ENCODE data around the gene HOXA5. TPM values are rescaled to one million over a fixed set of nuclear protein-coding genes. Genes with fewer than 3 reads are reported as not detected.

Gene HOXA5
- total RNA-seq, 5 donors from 2014 or later (not counting 1 experiment from before 2014, with no cell fraction given): 0.18 to 0.32 TPM; not detected in 3

GRCh38 chr7:27138985-27139333 lies 4.5 kb downstream of the HOXA5 start:
- peaks cover 0 to 18% of the 10 kb centered on the region in 2 experiments for H3K4me1 ChIP-seq (ENCODE audit: control insufficient read depth in 1 of 2, extremely low read depth in 1 of 2, insufficient read depth in 2 of 2, low read length in 2 of 2)
- DNase-seq: no peak
- no peak overlapping the region for H3K4me3 ChIP-seq (ENCODE audit: control insufficient read depth in 1 of 2, extremely low read depth in 1 of 2, low read length in 1 of 2)
- no peak overlapping the region for H3K27ac ChIP-seq (ENCODE audit: low read length)
- no peak for ATAC-seq (replicated peaks in 1 of 4)
- 98% methylated on average over 8 of the region's 11 CpGs for WGBS (ENCODE audit: insufficient coverage)
- Mint-ChIP-seq H3K4me1 (peaks cover 0 to 15% (median 4%) of the 10 kb centered on the region in 3 donors), H3K9me3 (no peaks in the 10 kb centered on the region), H3K27ac (no peak overlapping the region), H3K27me3 (peaks cover 37 to 66% of the 10 kb centered on the region in 2 donors), H3K36me3 (no peaks in the 10 kb centered on the region), H3K4me3 (no peak overlapping the region)
- peaks cover 0 to 40% of the 10 kb centered on the region in 2 experiments for H3K27me3 ChIP-seq (replicated peaks in 1 of 2; ENCODE audit: control insufficient read depth in 2 of 2, extremely low read depth in 1 of 2, insufficient read depth in 2 of 2, low read length in 1 of 2)
- CTCF ChIA-PET: no interaction called here
- POLR2A ChIA-PET: no interaction called here
- no peaks in the 10 kb centered on the region for H3K36me3 ChIP-seq (ENCODE audit: control insufficient read depth in 2 of 2, extremely low read depth in 1 of 2, insufficient read depth in 1 of 2, low read length in 1 of 2)
- H3K9me3 ChIP-seq: no peaks in the 10 kb centered on the region

GRCh38 chr7:27138472-27138871 lies 5.0 kb downstream of the HOXA5 start:
- H3K4me1 ChIP-seq (ENCODE audit: control insufficient read depth in 1 of 2, extremely low read depth in 1 of 2, insufficient read depth in 2 of 2, low read length in 2 of 2): peaks cover 0 to 18% of the 10 kb centered on the region in 2 experiments
- no peaks in the 10 kb centered on the region for H3K36me3 ChIP-seq (ENCODE audit: control insufficient read depth in 2 of 2, extremely low read depth in 1 of 2, insufficient read depth in 1 of 2, low read length in 1 of 2)
- Mint-ChIP-seq H3K4me1 (peaks cover 0 to 15% (median 4%) of the 10 kb centered on the region in 3 donors), H3K4me3 (no peak overlapping the region), H3K27ac (no peak overlapping the region), H3K27me3 (peaks cover 41 to 68% of the 10 kb centered on the region in 2 donors), H3K36me3 (no peaks in the 10 kb centered on the region), H3K9me3 (no peaks in the 10 kb centered on the region)
- H3K9me3 ChIP-seq: no peaks in the 10 kb centered on the region
- no peak overlapping the region for H3K4me3 ChIP-seq (ENCODE audit: control insufficient read depth in 1 of 2, extremely low read depth in 1 of 2, low read length in 1 of 2)
- no peak overlapping the region for H3K27ac ChIP-seq (ENCODE audit: low read length)
- ChIA-PET POLR2A (no interaction called here), CTCF (no interaction called here)
- no CpG with 5 or more reads among the region's 1 CpG for WGBS (ENCODE audit: insufficient coverage)
- ATAC-seq (replicated peaks in 1 of 4): no peak
- no peak for DNase-seq
- peaks cover 0 to 38% of the 10 kb centered on the region in 2 experiments for H3K27me3 ChIP-seq (replicated peaks in 1 of 2; ENCODE audit: control insufficient read depth in 2 of 2, extremely low read depth in 1 of 2, insufficient read depth in 2 of 2, low read length in 1 of 2)

GRCh38 chr7:27137640-27138315 lies 5.7 kb downstream of the HOXA5 start:
- H3K4me3 Mint-ChIP-seq: no peak overlapping the region
- POLR2A ChIA-PET: no interaction called here
- Histone ChIP-seq H3K27me3 (replicated peaks in 1 of 2; ENCODE audit: control insufficient read depth in 2 of 2, extremely low read depth in 1 of 2, insufficient read depth in 2 of 2, low read length in 1 of 2) (peaks cover 0 to 36% of the 10 kb centered on the region in 2 experiments), H3K27ac (ENCODE audit: low read length) (no peak overlapping the region), H3K9me3 (no peaks in the 10 kb centered on the region), H3K4me1 (ENCODE audit: control insufficient read depth in 1 of 2, extremely low read depth in 1 of 2, insufficient read depth in 2 of 2, low read length in 2 of 2) (peaks cover 0 to 18% of the 10 kb centered on the region in 2 experiments), H3K4me3 (ENCODE audit: control insufficient read depth in 1 of 2, extremely low read depth in 1 of 2, low read length in 1 of 2) (no peak overlapping the region), H3K36me3 (ENCODE audit: control insufficient read depth in 2 of 2, extremely low read depth in 1 of 2, insufficient read depth in 1 of 2, low read length in 1 of 2) (no peaks in the 10 kb centered on the region)
- H3K4me1 Mint-ChIP-seq: peaks cover 0 to 15% (median 4%) of the 10 kb centered on the region in 3 donors
- no peaks in the 10 kb centered on the region for H3K36me3 Mint-ChIP-seq
- WGBS (ENCODE audit: insufficient coverage): 100% methylated on average over 1 of the region's 2 CpGs
- CTCF ChIA-PET: interaction anchor here in 1 of 2 donors (0.5 kb wide), 2 partner anchors 467 to 1909 kb away, joined by 3 to 10 read pairs; partner anchors contain the start of gene NPVF
- no peak overlapping the region for H3K27ac Mint-ChIP-seq
- H3K27me3 Mint-ChIP-seq: peaks cover 40 to 72% of the 10 kb centered on the region in 2 donors
- H3K9me3 Mint-ChIP-seq: no peaks in the 10 kb centered on the region
- ATAC-seq (replicated peaks in 1 of 4) (no peak), DNase-seq (no peak)

GRCh38 chr7:27134392-27134791 lies 9.1 kb downstream of the HOXA5 start:
- no peak for DNase-seq
- WGBS (ENCODE audit: insufficient coverage): 0% methylated on average over 1 of the region's 2 CpGs
- Histone ChIP-seq H3K27me3 (replicated peaks in 1 of 2; ENCODE audit: control insufficient read depth in 2 of 2, extremely low read depth in 1 of 2, insufficient read depth in 2 of 2, low read length in 1 of 2) (peaks cover 0 to 25% of the 10 kb centered on the region in 2 experiments), H3K27ac (ENCODE audit: low read length) (no peak overlapping the region), H3K36me3 (ENCODE audit: control insufficient read depth in 2 of 2, extremely low read depth in 1 of 2, insufficient read depth in 1 of 2, low read length in 1 of 2) (no peaks in the 10 kb centered on the region), H3K4me1 (ENCODE audit: control insufficient read depth in 1 of 2, extremely low read depth in 1 of 2, insufficient read depth in 2 of 2, low read length in 2 of 2) (peaks cover 4 to 19% of the 10 kb centered on the region in 2 experiments), H3K9me3 (no peaks in the 10 kb centered on the region), H3K4me3 (ENCODE audit: control insufficient read depth in 1 of 2, extremely low read depth in 1 of 2, low read length in 1 of 2) (no peak overlapping the region)
- POLR2A ChIA-PET: no interaction called here
- ATAC-seq (replicated peaks in 1 of 4): no peak
- CTCF ChIA-PET: interaction anchor here in 1 of 2 donors (1.0 to 1.3 kb wide), 2 partner anchors 14 to 469 kb away, joined by 3 to 4 read pairs; no protein-coding TSS in a partner anchor
- Mint-ChIP-seq H3K36me3 (no peaks in the 10 kb centered on the region), H3K27me3 (peaks cover 29 to 63% of the 10 kb centered on the region in 2 donors), H3K27ac (no peak overlapping the region), H3K9me3 (no peaks in the 10 kb centered on the region), H3K4me3 (no peak overlapping the region), H3K4me1 (peaks cover 0 to 15% (median 4%) of the 10 kb centered on the region in 3 donors)

GRCh38 chr7:27133409-27134231 lies 9.9 kb downstream of the HOXA5 start:
- 83% methylated on average over 3 of the region's 18 CpGs for WGBS (ENCODE audit: insufficient coverage)
- peaks cover 0 to 15% (median 5%) of the 10 kb centered on the region in 3 donors for H3K4me1 Mint-ChIP-seq
- Histone ChIP-seq H3K4me3 (ENCODE audit: control insufficient read depth in 1 of 2, extremely low read depth in 1 of 2, low read length in 1 of 2) (no peak overlapping the region), H3K27me3 (replicated peaks in 1 of 2; ENCODE audit: control insufficient read depth in 2 of 2, extremely low read depth in 1 of 2, insufficient read depth in 2 of 2, low read length in 1 of 2) (peaks cover 0 to 25% of the 10 kb centered on the region in 2 experiments), H3K36me3 (ENCODE audit: control insufficient read depth in 2 of 2, extremely low read depth in 1 of 2, insufficient read depth in 1 of 2, low read length in 1 of 2) (no peaks in the 10 kb centered on the region), H3K4me1 (ENCODE audit: control insufficient read depth in 1 of 2, extremely low read depth in 1 of 2, insufficient read depth in 2 of 2, low read length in 2 of 2) (peaks cover 4 to 19% of the 10 kb centered on the region in 2 experiments), H3K27ac (ENCODE audit: low read length) (no peak overlapping the region), H3K9me3 (no peaks in the 10 kb centered on the region)
- DNase-seq (no peak), ATAC-seq (replicated peaks in 1 of 4) (no peak)
- no peaks in the 10 kb centered on the region for H3K36me3 Mint-ChIP-seq
- ChIA-PET CTCF (interaction anchor here (0.6 to 1.3 kb wide), 2 partner anchors 15 to 782 kb away, joined by 4 to 6 read pairs; no protein-coding TSS in a partner anchor), POLR2A (no interaction called here)
- H3K27ac Mint-ChIP-seq: no peak overlapping the region
- peaks cover 25 to 65% of the 10 kb centered on the region in 2 donors for H3K27me3 Mint-ChIP-seq
- no peaks in the 10 kb centered on the region for H3K9me3 Mint-ChIP-seq
- no peak overlapping the region for H3K4me3 Mint-ChIP-seq

- H3K4me3 ChIP-seq (ENCODE audit: control insufficient read depth in 1 of 2, extremely low read depth in 1 of 2, low read length in 1 of 2): no peak overlapping the region
- Mint-ChIP-seq H3K27ac (no peak overlapping the region), H3K4me1 (peaks cover 0 to 15% (median 5%) of the 10 kb centered on the region in 3 donors), H3K9me3 (no peaks in the 10 kb centered on the region), H3K36me3 (no peaks in the 10 kb centered on the region), H3K27me3 (peaks cover 25 to 60% of the 10 kb centered on the region in 2 donors), H3K4me3 (no peak overlapping the region)
- DNase-seq: no peak
- ChIA-PET POLR2A (no interaction called here), CTCF (no interaction called here)
- WGBS (ENCODE audit: insufficient coverage): 79% methylated on average over 5 of the region's 6 CpGs
- ATAC-seq (replicated peaks in 1 of 4): no peak
- no peak overlapping the region for H3K27ac ChIP-seq (ENCODE audit: low read length)
- no peaks in the 10 kb centered on the region for H3K36me3 ChIP-seq (ENCODE audit: control insufficient read depth in 2 of 2, extremely low read depth in 1 of 2, insufficient read depth in 1 of 2, low read length in 1 of 2)
- H3K4me1 ChIP-seq (ENCODE audit: control insufficient read depth in 1 of 2, extremely low read depth in 1 of 2, insufficient read depth in 2 of 2, low read length in 2 of 2): peaks cover 4 to 19% of the 10 kb centered on the region in 2 experiments
- H3K27me3 ChIP-seq (replicated peaks in 1 of 2; ENCODE audit: control insufficient read depth in 2 of 2, extremely low read depth in 1 of 2, insufficient read depth in 2 of 2, low read length in 1 of 2): peaks cover 0 to 25% of the 10 kb centered on the region in 2 experiments
- no peaks in the 10 kb centered on the region for H3K9me3 ChIP-seq
Measured at GRCh38 chr7:27132978-27133377, 10.5 kb downstream of the HOXA5 start.
